ENCODE measurements around the gene SLC25A23. TPM values are rescaled to one million over a fixed set of nuclear protein-coding genes. Genes with fewer than 3 reads are reported as not detected.

SLC25A23 gene
- total and polyA plus RNA-seq, 2 of the 4 experiments (the other 2 are of a cell fraction) = 7.0 to 7.6 TPM

DNA sequence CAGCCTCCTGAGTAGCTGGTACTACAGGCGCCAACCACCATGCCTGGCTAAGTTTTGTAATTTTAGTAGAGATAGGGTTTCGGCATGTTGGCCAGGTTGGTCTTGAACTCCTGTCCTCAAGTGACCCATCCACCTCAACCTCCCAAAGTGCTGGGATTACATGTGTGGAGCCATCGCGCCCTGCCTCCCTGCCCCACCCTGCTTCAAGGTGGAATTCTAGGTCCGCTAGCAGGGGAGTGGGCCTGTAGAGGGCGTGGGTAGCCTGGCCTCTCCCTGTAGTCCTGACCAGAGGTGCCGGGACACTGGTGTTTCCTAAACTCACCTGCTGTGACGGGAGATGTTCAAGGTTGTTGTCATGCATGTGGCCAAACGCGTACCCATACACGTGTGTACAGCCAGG is 26.4 kb downstream of the SLC25A23 start:
- POLR2A ChIA-PET (ENCODE audit: unreplicated experiment) = no interaction called here

More for the DNA sequence above, 26.4 kb downstream of the SLC25A23 start:
- no peak overlapping the region for H3K4ac ChIP-seq (ENCODE audit: low read depth, low read length)
- no peak overlapping the region for H4K91ac ChIP-seq (ENCODE audit: insufficient read depth, low read depth, low read length)
- dilution Hi-C loops (cut with HindIII; ENCODE audit: low sequenced_read_pairs, unreplicated experiment) = no loop called here
- H4K8ac ChIP-seq (ENCODE audit: low read depth in 2 of 2, low read length in 2 of 2) = no peak overlapping the region
- H2AK5ac ChIP-seq (ENCODE audit: low read depth, low read length) = no peak overlapping the region
- H3K9me3 ChIP-seq (ENCODE audit: control insufficient read depth, insufficient read depth, low read length) = no peaks in the 10 kb centered on the region
- no peak overlapping the region for H4K5ac ChIP-seq (ENCODE audit: low read depth, low read length)
- H2AK9ac ChIP-seq (replicated peaks; ENCODE audit: low read depth, low read length, poor library complexity) = no peak overlapping the region
- no peak overlapping the region for H2BK15ac ChIP-seq (ENCODE audit: low read depth, low read length)
- H3K4me1 ChIP-seq (ENCODE audit: control insufficient read depth, insufficient read depth, low read length) = no peaks in the 10 kb centered on the region
- in situ Hi-C loops (cut with MboI; ENCODE audit: low sequenced_read_pairs) = no loop called here
- H3K9me1 ChIP-seq (ENCODE audit: insufficient read depth, low read length) = no peaks in the 10 kb centered on the region
- H3K4me3 ChIP-seq (ENCODE audit: insufficient read depth, low read depth, low read length) = no peak overlapping the region
- no peak overlapping the region for H2BK5ac ChIP-seq (ENCODE audit: low read depth, low read length, poor library complexity, severe bottlenecking)
- no peak overlapping the region for H3K23ac ChIP-seq (ENCODE audit: low read depth, low read length)
- H3K36me3 ChIP-seq (ENCODE audit: control insufficient read depth, insufficient read depth, low read length) = no peaks in the 10 kb centered on the region
- no peak overlapping the region for H3K14ac ChIP-seq (replicated peaks; ENCODE audit: low read depth, low read length)
- no TSS peak for BruUV-seq (replicated peaks)
- intact Hi-C loops (cut with micrococcal nuclease) = no loop called here
- H3K27me3 ChIP-seq (ENCODE audit: control insufficient read depth, insufficient read depth, low read length) = peaks cover 8% of the 10 kb centered on the region; the same call in 1 of the 2 replicates
- ATAC-seq (ENCODE audit: low read depth) (no peak), DNase-seq (no peak)
- no peak overlapping the region for H3K9ac ChIP-seq (ENCODE audit: low read depth, low read length)
- no peak overlapping the region for H2BK120ac ChIP-seq (ENCODE audit: low read depth, low read length)
- no peak overlapping the region for H3K27ac ChIP-seq (ENCODE audit: insufficient read depth, low read length)
- WGBS, 2 experiments (ENCODE audit: extremely low coverage in 2 of 2, insufficient read length in 1 of 2) = 61% methylated on average over 4 of the region's 11 CpGs; no CpG with 5 or more reads in 1 of the 2 experiments
- CTCF ChIA-PET = no interaction called here
- H2AFZ ChIP-seq (replicated peaks; ENCODE audit: low read length, poor library complexity) = no peak overlapping the region
- no peaks in the 10 kb centered on the region for H3K79me1 ChIP-seq (ENCODE audit: low read depth in 1 of 2, low read length in 2 of 2)
- H3K4me2 ChIP-seq (ENCODE audit: low read depth, low read length) = no peak overlapping the region
- H2BK20ac ChIP-seq (ENCODE audit: low read depth, low read length) = no peak overlapping the region
- no peak overlapping the region for H3K18ac ChIP-seq (ENCODE audit: low read depth, low read length)
- no peak overlapping the region for H3K56ac ChIP-seq (ENCODE audit: extremely low read depth, insufficient read depth, low read length)
- no peaks in the 10 kb centered on the region for H4K20me1 ChIP-seq (ENCODE audit: insufficient read depth, low read length)
- TF ChIP-seq RCOR1 (IDR thresholded peaks at IDR 0.05; ENCODE audit: insufficient replicate concordance, low read length) (no peak), RAD21 (IDR thresholded peaks at IDR 0.05; ENCODE audit: low read length) (no peak), CHD1 (IDR thresholded peaks at IDR 0.05; ENCODE audit: low read depth, low read length) (no peak), SMC3 (IDR thresholded peaks at IDR 0.05; ENCODE audit: low read depth, low read length) (no peak)
- TF ChIP-seq, protein P1, sequence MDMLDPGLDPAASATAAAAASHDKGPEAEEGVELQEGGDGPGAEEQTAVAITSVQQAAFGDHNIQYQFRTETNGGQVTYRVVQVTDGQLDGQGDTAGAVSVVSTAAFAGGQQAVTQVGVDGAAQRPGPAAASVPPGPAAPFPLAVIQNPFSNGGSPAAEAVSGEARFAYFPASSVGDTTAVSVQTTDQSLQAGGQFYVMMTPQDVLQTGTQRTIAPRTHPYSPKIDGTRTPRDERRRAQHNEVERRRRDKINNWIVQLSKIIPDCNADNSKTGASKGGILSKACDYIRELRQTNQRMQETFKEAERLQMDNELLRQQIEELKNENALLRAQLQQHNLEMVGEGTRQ (IDR thresholded peaks at IDR 0.05; ENCODE audit: low read depth, low read length) = no peak
- TF ChIP-seq, protein P2, sequence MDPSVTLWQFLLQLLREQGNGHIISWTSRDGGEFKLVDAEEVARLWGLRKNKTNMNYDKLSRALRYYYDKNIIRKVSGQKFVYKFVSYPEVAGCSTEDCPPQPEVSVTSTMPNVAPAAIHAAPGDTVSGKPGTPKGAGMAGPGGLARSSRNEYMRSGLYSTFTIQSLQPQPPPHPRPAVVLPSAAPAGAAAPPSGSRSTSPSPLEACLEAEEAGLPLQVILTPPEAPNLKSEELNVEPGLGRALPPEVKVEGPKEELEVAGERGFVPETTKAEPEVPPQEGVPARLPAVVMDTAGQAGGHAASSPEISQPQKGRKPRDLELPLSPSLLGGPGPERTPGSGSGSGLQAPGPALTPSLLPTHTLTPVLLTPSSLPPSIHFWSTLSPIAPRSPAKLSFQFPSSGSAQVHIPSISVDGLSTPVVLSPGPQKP (IDR thresholded peaks at IDR 0.05; ENCODE audit: borderline replicate concordance, low read depth, low read length) = no peak
